ENCODE data around the gene AFMID. TPM values are rescaled to one million over a fixed set of nuclear protein-coding genes. Genes with fewer than 3 reads are reported as not detected.

AFMID gene
- total RNA-seq, 2 experiments from 2014 or later, result 0.42 to 0.60 TPM

DNA sequence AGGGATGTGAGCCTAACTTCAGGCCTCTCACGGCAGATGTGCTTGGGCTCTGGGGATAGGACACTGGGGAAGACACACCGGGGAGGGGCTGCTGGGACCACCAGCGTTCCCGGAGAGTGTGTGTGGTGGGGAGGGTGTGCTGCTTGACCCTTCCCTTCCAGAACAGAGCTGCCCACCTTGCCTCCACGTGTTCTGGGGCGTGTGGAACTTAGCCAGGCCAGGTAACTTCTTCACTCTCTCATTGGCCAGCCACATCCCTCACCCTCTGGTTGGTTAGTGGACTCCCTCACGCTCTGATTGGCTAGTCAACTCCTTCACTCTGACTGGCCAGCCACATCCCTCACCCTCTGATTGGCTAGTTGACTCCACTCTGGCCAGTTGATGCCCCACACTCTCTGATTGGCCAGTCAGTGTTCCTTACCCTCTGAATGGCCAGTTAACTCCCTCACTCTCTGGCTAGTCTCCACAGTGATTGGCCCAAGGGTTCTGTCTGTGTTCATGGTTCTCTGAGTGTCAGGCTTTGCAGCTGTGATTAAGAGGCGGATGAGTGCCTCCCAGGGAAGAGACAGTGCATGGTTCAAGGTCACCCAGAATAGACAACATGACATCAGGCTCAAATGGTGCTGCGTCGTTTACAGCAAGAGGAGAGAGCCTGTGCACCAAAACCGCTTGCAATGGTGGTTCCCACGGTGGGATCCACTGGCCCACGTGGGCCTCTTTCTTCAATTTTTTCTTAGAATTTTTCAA is 54.3 kb downstream of the AFMID start:
- no peaks in the 10 kb centered on the region for H3K27me3 Mint-ChIP-seq
- no peaks in the 10 kb centered on the region for H3K9me3 Mint-ChIP-seq
- no peaks in the 10 kb centered on the region for H3K4me1 Mint-ChIP-seq (ENCODE audit: low read depth)
- no peaks in the 10 kb centered on the region for H3K9me3 ChIP-seq (ENCODE audit: control insufficient read depth in 1 of 2, insufficient read depth in 1 of 2, low read length in 2 of 2)
- CTCF ChIA-PET, result interaction anchor here (2.0 kb wide), 1 partner anchor 180 kb away, joined by 4 read pairs; no protein-coding TSS in a partner anchor
- no peak overlapping the region for H3K27ac ChIP-seq (ENCODE audit: low read depth in 1 of 2, low read length in 2 of 2)
- H3K36me3 Mint-ChIP-seq (ENCODE audit: low read depth), result no peaks in the 10 kb centered on the region
- ATAC-seq (ENCODE audit: poor library complexity) (no peak), DNase-seq (peak in 1 of 14 experiments; percentile 31)
- H3K27me3 ChIP-seq (ENCODE audit: control insufficient read depth in 1 of 2, insufficient read depth in 2 of 2, low read length in 2 of 2), result no peaks in the 10 kb centered on the region
- H3K36me3 ChIP-seq (ENCODE audit: insufficient read depth, low read length), result no peaks in the 10 kb centered on the region
- POLR2A ChIA-PET, result no interaction called here
- H3K27ac Mint-ChIP-seq, result no peak overlapping the region
- TF ChIP-seq, protein P1, sequence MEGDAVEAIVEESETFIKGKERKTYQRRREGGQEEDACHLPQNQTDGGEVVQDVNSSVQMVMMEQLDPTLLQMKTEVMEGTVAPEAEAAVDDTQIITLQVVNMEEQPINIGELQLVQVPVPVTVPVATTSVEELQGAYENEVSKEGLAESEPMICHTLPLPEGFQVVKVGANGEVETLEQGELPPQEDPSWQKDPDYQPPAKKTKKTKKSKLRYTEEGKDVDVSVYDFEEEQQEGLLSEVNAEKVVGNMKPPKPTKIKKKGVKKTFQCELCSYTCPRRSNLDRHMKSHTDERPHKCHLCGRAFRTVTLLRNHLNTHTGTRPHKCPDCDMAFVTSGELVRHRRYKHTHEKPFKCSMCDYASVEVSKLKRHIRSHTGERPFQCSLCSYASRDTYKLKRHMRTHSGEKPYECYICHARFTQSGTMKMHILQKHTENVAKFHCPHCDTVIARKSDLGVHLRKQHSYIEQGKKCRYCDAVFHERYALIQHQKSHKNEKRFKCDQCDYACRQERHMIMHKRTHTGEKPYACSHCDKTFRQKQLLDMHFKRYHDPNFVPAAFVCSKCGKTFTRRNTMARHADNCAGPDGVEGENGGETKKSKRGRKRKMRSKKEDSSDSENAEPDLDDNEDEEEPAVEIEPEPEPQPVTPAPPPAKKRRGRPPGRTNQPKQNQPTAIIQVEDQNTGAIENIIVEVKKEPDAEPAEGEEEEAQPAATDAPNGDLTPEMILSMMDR (IDR thresholded peaks at IDR 0.05), result no peak
- intact Hi-C loops (cut with DNase I, micrococcal nuclease), result no loop called here
- H3K4me3 Mint-ChIP-seq, result no peak overlapping the region
- no peaks in the 10 kb centered on the region for H3K4me1 ChIP-seq (ENCODE audit: insufficient read depth, low read length)
- no peak overlapping the region for H3K4me3 ChIP-seq (ENCODE audit: low read length)

GRCh38 chr17:78242024-78242742 is 55.0 kb downstream of the AFMID start:
- intact Hi-C loops (cut with DNase I, micrococcal nuclease), result no loop called here
- ChIA-PET POLR2A (no interaction called here), CTCF (interaction anchor here (2.0 kb wide), 1 partner anchor 180 kb away, joined by 4 read pairs; no protein-coding TSS in a partner anchor)
- H3K27ac Mint-ChIP-seq, result no peak overlapping the region
- H3K27me3 ChIP-seq (ENCODE audit: control insufficient read depth in 1 of 2, insufficient read depth in 2 of 2, low read length in 2 of 2), result no peaks in the 10 kb centered on the region
- no peak overlapping the region for H3K4me3 ChIP-seq (ENCODE audit: low read length)
- no peaks in the 10 kb centered on the region for H3K4me1 ChIP-seq (ENCODE audit: insufficient read depth, low read length)
- H3K27me3 Mint-ChIP-seq, result no peaks in the 10 kb centered on the region
- H3K4me3 Mint-ChIP-seq, result no peak overlapping the region
- H3K9me3 Mint-ChIP-seq, result no peaks in the 10 kb centered on the region
- H3K36me3 ChIP-seq (ENCODE audit: insufficient read depth, low read length), result no peaks in the 10 kb centered on the region
- peak in 1 of 14 experiments; percentile 60 for DNase-seq
- TF ChIP-seq, protein P1 (IDR thresholded peaks at IDR 0.05), result no peak
- H3K36me3 Mint-ChIP-seq (ENCODE audit: low read depth), result peaks cover 5% of the 10 kb centered on the region
- H3K4me1 Mint-ChIP-seq (ENCODE audit: low read depth), result no peaks in the 10 kb centered on the region
- no peak overlapping the region for H3K27ac ChIP-seq (ENCODE audit: low read depth in 1 of 2, low read length in 2 of 2)
- ATAC-seq (ENCODE audit: poor library complexity), result no peak
- H3K9me3 ChIP-seq (ENCODE audit: control insufficient read depth in 1 of 2, insufficient read depth in 1 of 2, low read length in 2 of 2), result no peaks in the 10 kb centered on the region

DNA sequence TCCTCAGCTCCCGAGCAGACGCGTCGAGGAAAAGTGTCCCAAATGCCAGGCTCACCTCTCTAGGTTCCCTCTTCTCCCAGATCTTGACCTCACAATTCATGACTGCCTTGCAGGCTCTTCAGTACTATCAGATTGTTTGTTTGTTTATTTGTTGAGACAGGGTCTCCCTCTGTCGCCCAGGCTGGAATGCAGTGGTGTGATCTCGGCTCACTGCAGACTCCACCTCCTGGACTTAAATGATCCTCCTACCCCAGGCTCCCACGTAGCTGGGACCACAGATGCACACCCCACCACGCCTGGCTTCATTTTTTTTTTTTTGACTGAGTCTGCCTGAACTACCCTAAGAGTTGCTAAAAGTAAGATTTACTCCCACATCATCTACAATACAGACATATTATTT is 60.1 kb downstream of the AFMID start:
- Mint-ChIP-seq H3K4me1 (ENCODE audit: low read depth) (peaks cover 15% of the 10 kb centered on the region), H3K4me3 (no peak overlapping the region), H3K27ac (no peak overlapping the region), H3K9me3 (no peaks in the 10 kb centered on the region), H3K27me3 (no peaks in the 10 kb centered on the region), H3K36me3 (ENCODE audit: low read depth) (peaks cover 21% of the 10 kb centered on the region)
- H3K27ac ChIP-seq (ENCODE audit: low read depth in 1 of 2, low read length in 2 of 2), result no peak overlapping the region
- no peaks in the 10 kb centered on the region for H3K27me3 ChIP-seq (ENCODE audit: control insufficient read depth in 1 of 2, insufficient read depth in 2 of 2, low read length in 2 of 2)
- H3K9me3 ChIP-seq (ENCODE audit: control insufficient read depth in 1 of 2, insufficient read depth in 1 of 2, low read length in 2 of 2), result no peaks in the 10 kb centered on the region
- peaks cover 35% of the 10 kb centered on the region for H3K4me1 ChIP-seq (ENCODE audit: insufficient read depth, low read length)
- ChIA-PET CTCF (no interaction called here), POLR2A (no interaction called here)
- TF ChIP-seq, protein P1 (IDR thresholded peaks at IDR 0.05), result no peak
- intact Hi-C loops (cut with DNase I, micrococcal nuclease), result no loop called here
- H3K4me3 ChIP-seq (ENCODE audit: low read length), result no peak overlapping the region
- DNase-seq (no peak), ATAC-seq (ENCODE audit: poor library complexity) (no peak)
- peaks cover 13% of the 10 kb centered on the region for H3K36me3 ChIP-seq (ENCODE audit: insufficient read depth, low read length)

Data from CD4-positive, alpha-beta T cell (primary cell).